ENCODE results near the gene ZDHHC8.

DNA sequence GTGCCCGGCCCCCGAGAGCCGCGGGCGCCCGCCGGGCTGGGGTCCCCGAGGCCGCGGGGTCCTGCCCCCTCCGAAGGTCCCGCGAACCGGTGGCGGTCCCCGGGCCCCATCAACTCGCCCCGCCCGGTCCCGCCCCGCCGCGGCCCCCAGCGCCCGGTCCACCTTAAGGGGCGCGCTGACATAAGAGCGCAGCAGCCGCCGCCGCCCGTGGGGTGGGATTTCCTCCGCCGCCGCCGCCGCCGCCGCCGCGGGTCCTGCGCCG is at the start of gene ZDHHC8:
- TF ChIP-seq, protein P1, sequence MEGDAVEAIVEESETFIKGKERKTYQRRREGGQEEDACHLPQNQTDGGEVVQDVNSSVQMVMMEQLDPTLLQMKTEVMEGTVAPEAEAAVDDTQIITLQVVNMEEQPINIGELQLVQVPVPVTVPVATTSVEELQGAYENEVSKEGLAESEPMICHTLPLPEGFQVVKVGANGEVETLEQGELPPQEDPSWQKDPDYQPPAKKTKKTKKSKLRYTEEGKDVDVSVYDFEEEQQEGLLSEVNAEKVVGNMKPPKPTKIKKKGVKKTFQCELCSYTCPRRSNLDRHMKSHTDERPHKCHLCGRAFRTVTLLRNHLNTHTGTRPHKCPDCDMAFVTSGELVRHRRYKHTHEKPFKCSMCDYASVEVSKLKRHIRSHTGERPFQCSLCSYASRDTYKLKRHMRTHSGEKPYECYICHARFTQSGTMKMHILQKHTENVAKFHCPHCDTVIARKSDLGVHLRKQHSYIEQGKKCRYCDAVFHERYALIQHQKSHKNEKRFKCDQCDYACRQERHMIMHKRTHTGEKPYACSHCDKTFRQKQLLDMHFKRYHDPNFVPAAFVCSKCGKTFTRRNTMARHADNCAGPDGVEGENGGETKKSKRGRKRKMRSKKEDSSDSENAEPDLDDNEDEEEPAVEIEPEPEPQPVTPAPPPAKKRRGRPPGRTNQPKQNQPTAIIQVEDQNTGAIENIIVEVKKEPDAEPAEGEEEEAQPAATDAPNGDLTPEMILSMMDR (IDR thresholded peaks at IDR 0.05) = no peak
- no peak for TF ChIP-seq POLR2AphosphoS5 (IDR thresholded peaks at IDR 0.05)
